Measurements from ENCODE around the gene MCC.

DNA sequence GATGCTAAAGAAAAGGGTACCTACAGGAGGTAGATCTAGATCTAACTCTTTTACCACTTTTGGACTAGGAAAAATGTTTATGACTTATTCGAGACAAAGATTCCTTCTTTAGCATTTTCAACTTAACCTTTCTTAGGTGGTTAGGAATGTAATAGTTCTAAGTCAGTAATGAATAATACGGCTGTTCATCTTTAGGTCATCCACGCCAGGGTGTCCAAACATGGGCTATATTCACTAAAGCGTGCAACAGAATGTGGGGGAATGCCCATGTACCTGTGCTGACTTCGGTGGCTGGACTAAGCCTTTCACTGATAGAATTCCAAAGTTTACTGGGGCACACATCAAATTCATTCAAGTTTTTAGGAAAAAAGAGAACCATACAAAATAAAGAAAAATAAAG is 218.2 kb downstream of the MCC start:
- TF ChIP-seq, protein P1, sequence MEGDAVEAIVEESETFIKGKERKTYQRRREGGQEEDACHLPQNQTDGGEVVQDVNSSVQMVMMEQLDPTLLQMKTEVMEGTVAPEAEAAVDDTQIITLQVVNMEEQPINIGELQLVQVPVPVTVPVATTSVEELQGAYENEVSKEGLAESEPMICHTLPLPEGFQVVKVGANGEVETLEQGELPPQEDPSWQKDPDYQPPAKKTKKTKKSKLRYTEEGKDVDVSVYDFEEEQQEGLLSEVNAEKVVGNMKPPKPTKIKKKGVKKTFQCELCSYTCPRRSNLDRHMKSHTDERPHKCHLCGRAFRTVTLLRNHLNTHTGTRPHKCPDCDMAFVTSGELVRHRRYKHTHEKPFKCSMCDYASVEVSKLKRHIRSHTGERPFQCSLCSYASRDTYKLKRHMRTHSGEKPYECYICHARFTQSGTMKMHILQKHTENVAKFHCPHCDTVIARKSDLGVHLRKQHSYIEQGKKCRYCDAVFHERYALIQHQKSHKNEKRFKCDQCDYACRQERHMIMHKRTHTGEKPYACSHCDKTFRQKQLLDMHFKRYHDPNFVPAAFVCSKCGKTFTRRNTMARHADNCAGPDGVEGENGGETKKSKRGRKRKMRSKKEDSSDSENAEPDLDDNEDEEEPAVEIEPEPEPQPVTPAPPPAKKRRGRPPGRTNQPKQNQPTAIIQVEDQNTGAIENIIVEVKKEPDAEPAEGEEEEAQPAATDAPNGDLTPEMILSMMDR (IDR thresholded peaks at IDR 0.05), result no peak
- TF ChIP-seq POLR2AphosphoS5 (IDR thresholded peaks at IDR 0.05; ENCODE audit: low read depth, low read length) (no peak), SIN3A (IDR thresholded peaks at IDR 0.05; ENCODE audit: borderline replicate concordance, insufficient read depth, low read depth, low read length) (no peak), REST (IDR thresholded peaks at IDR 0.05; ENCODE audit: insufficient read depth in 1 of 2, low read depth in 2 of 2, low read length in 1 of 2) (no peak)

Measured in Panc1 (cell line).